Measurements from ENCODE around the gene GLS2. TPM values are rescaled to one million over a fixed set of nuclear protein-coding genes. Genes with fewer than 3 reads are reported as not detected.
"Not testable (repeated sequence)": the region's sequence is repeated elsewhere in the genome, so short reads cannot be mapped to it uniquely, and the experiment has no call there.

Gene GLS2
- total and polyA plus RNA-seq, 10 of the 15 experiments (the other 5 are each of a cell fraction or from before 2014, with no cell fraction given): 0.64 to 6.4 (median 3.3) TPM

GRCh38 chr12:56493409-56494105 lies 5.6 kb upstream of the GLS2 start:
- RAD21 ChIA-PET (ENCODE audit: unreplicated experiment); H3K27ac ChIP-seq (ENCODE audit: control insufficient read depth, insufficient read depth); H3K4me1 ChIP-seq (ENCODE audit: control insufficient read depth, insufficient read depth, low read length); H3K4me2 ChIP-seq (ENCODE audit: control insufficient read depth, insufficient read depth); H3K9ac ChIP-seq (ENCODE audit: control insufficient read depth, insufficient read depth, low read length); ATAC-seq; CTCF ChIA-PET; FAIRE-seq; SMC1A ChIA-PET (ENCODE audit: uncharacterized antibody, unreplicated experiment); H3K36me3 ChIP-seq (ENCODE audit: control insufficient read depth in 2 of 2, insufficient read depth in 2 of 2, low read length in 1 of 2); in situ Hi-C loops (cut with MboI); H3K27me3 ChIP-seq (replicated peaks in 1 of 2; ENCODE audit: control insufficient read depth in 2 of 2, insufficient read depth in 2 of 2, low read length in 1 of 2); H3K9me3 ChIP-seq (replicated peaks; ENCODE audit: control insufficient read depth, insufficient read depth, low read length); H4K20me1 ChIP-seq (ENCODE audit: control insufficient read depth, insufficient read depth); H3K4me3 ChIP-seq; H3K79me2 ChIP-seq (ENCODE audit: control insufficient read depth, insufficient read depth, low read length); DNase-seq (ENCODE audit: low read depth, low spot score); BruUV-seq (replicated peaks); intact Hi-C loops (cut with micrococcal nuclease; ENCODE audit: unreplicated experiment); H2AFZ ChIP-seq (ENCODE audit: control insufficient read depth, low read depth, low read length): not testable (repeated sequence)
- 88% methylated on average over 25 of the region's 31 CpGs for WGBS (ENCODE audit: insufficient coverage, insufficient replicate concordance, low lambda C conversion rate, missing lambda C conversion rate)
- POLR2A ChIA-PET: interaction anchor here (0.7 kb wide), 1 partner anchor 507 kb away, joined by 4 read pairs; no protein-coding TSS in a partner anchor

GRCh38 chr12:56490360-56490759 lies 2.4 kb upstream of the GLS2 start:
- intact Hi-C loops (cut with micrococcal nuclease; ENCODE audit: unreplicated experiment): no loop called here
- no TSS peak for BruUV-seq (replicated peaks)
- POLR2A ChIA-PET: interaction anchor here (0.6 kb wide), 1 partner anchor 364 kb away, joined by 3 read pairs; no protein-coding TSS in a partner anchor
- TF ChIP-seq FOXK2 (IDR thresholded peaks at IDR 0.05) (no peak), CTCF (IDR thresholded peaks at IDR 0.05 in 2 of 3, conservative IDR thresholded peaks at IDR 0.05 in 1 of 3; ENCODE audit: control insufficient read depth in 2 of 3, extremely low read depth in 1 of 3, insufficient read depth in 1 of 3, low read depth in 3 of 3, low read length in 3 of 3) (no peak), EP300 (IDR thresholded peaks at IDR 0.05; ENCODE audit: borderline replicate concordance in 1 of 2, control insufficient read depth in 1 of 2, low read depth in 2 of 2, low read length in 2 of 2) (no peak), RELA (IDR thresholded peaks at IDR 0.05; ENCODE audit: borderline replicate concordance, partially characterized antibody) (no peak), ETV6 (conservative IDR thresholded peaks at IDR 0.05 in 1 of 2, IDR thresholded peaks at IDR 0.05 in 1 of 2; ENCODE audit: borderline replicate concordance in 1 of 2, low read depth in 1 of 2) (no peak), PAX5 (IDR thresholded peaks at IDR 0.05; ENCODE audit: borderline replicate concordance, low read depth, low read length) (no peak), ESRRA (IDR thresholded peaks at IDR 0.05; ENCODE audit: low read length) (no peak), HSF1 (IDR thresholded peaks at IDR 0.05; ENCODE audit: low read depth, low read length) (no peak), TAF1 (IDR thresholded peaks at IDR 0.05; ENCODE audit: borderline replicate concordance, low read depth, low read length) (no peak), SIX5 (IDR thresholded peaks at IDR 0.05; ENCODE audit: low read depth, low read length, severe bottlenecking) (no peak), POLR2AphosphoS5 (IDR thresholded peaks at IDR 0.05; ENCODE audit: low read length) (no peak)

More at GRCh38 chr12:56490360-56490759, 2.4 kb upstream of the GLS2 start:
- Histone ChIP-seq H3K4me1 (ENCODE audit: control insufficient read depth, insufficient read depth, low read length) (peaks cover 4% of the 10 kb centered on the region; the same call in 1 of the 2 replicates), H3K36me3 (ENCODE audit: control insufficient read depth in 2 of 2, insufficient read depth in 2 of 2, low read length in 1 of 2) (no peaks in the 10 kb centered on the region), H3K9ac (ENCODE audit: control insufficient read depth, insufficient read depth, low read length) (no peak overlapping the region), H3K9me3 (replicated peaks; ENCODE audit: control insufficient read depth, insufficient read depth, low read length) (no peaks in the 10 kb centered on the region; the same call in 2 of the 3 replicates), H3K79me2 (ENCODE audit: control insufficient read depth, insufficient read depth, low read length) (no peaks in the 10 kb centered on the region), H3K27me3 (replicated peaks in 1 of 2; ENCODE audit: control insufficient read depth in 2 of 2, insufficient read depth in 2 of 2, low read length in 1 of 2) (peaks cover 0 to 2% of the 10 kb centered on the region in 2 experiments; a peak in 2 of 4 replicates), H4K20me1 (ENCODE audit: control insufficient read depth, insufficient read depth) (no peaks in the 10 kb centered on the region), H3K4me3 (no peak overlapping the region), H3K27ac (ENCODE audit: control insufficient read depth, insufficient read depth) (no peak overlapping the region), H3K4me2 (ENCODE audit: control insufficient read depth, insufficient read depth) (no peak overlapping the region), H2AFZ (ENCODE audit: control insufficient read depth, low read depth, low read length) (no peak overlapping the region)
- SMC1A ChIA-PET (ENCODE audit: uncharacterized antibody, unreplicated experiment): interaction anchor here (1.6 kb wide), 1 partner anchor 26 kb away, joined by 3 read pairs; no protein-coding TSS in a partner anchor
- FAIRE-seq: no peak
- in situ Hi-C loops (cut with MboI): no loop called here
- ATAC-seq: no peak
- RAD21 ChIA-PET (ENCODE audit: unreplicated experiment): interaction anchor here (0.9 to 2.2 kb wide), 3 partner anchors 19 to 147 kb away, joined by 3 to 4 read pairs (median 4); partner anchors contain the start of gene STAT2
- CTCF ChIA-PET: interaction anchor here (1.0 to 1.6 kb wide), 3 partner anchors 10 to 371 kb away, joined by 3 to 4 read pairs (median 3); no protein-coding TSS in a partner anchor
- no peak for DNase-seq (ENCODE audit: low read depth, low spot score)

Data from GM12878 (cell line).